Trophoblast cell (in vitro differentiated cells and primary cell): ENCODE data around the gene STRIP1.
"Not testable (repeated sequence)": the region's sequence is repeated elsewhere in the genome, so short reads cannot be mapped to it uniquely, and the experiment has no call there.

ENCODE experiments used
- DNase-seq, 2 donors: peaks; one replicate each; pipeline ENCODE4 v3.0.0-alpha.2; 2016
- H2AFZ ChIP-seq: 2 replicates; pipeline ENCODE4 v1.6.1; 2013; ENCODE audit warnings: low read length, moderate library complexity, mild to moderate bottlenecking; ENCODE audit not compliant: insufficient read depth, poor library complexity
- H2AK5ac ChIP-seq: 2 replicates; pipeline ENCODE4 v1.6.1; 2013; ENCODE audit warnings: mild to moderate bottlenecking, low read length
- H2BK120ac ChIP-seq: 2 replicates; pipeline ENCODE4 v1.6.1; 2013; ENCODE audit warnings: low read length, mild to moderate bottlenecking, moderate library complexity; ENCODE audit not compliant: insufficient read depth, poor library complexity
- H2BK12ac ChIP-seq: 2 replicates; pipeline ENCODE4 v1.6.1; 2013; ENCODE audit warnings: mild to moderate bottlenecking, low read length, moderate library complexity
- H2BK5ac ChIP-seq: 2 replicates; pipeline ENCODE4 v1.6.1; 2013; ENCODE audit warnings: low read length, low read depth, moderate library complexity, mild to moderate bottlenecking; ENCODE audit not compliant: poor library complexity
- H3K14ac ChIP-seq: 2 replicates; pipeline ENCODE4 v1.6.1; 2013; ENCODE audit warnings: mild to moderate bottlenecking, low read length
- H3K18ac ChIP-seq: 2 replicates; pipeline ENCODE4 v1.6.1; 2013; ENCODE audit warnings: mild to moderate bottlenecking, low read length
- H3K23ac ChIP-seq: 2 replicates; pipeline ENCODE4 v1.6.1; 2013; ENCODE audit warnings: low read length
- H3K27ac ChIP-seq: 2 replicates; pipeline ENCODE4 v1.5.1; 2013; ENCODE audit warnings: low read depth, mild to moderate bottlenecking, inconsistent platforms, low read length, moderate library complexity
- H3K27me3 ChIP-seq: 2 replicates; pipeline ENCODE4 v1.6.1; 2013; ENCODE audit warnings: inconsistent platforms, mild to moderate bottlenecking, low read length, moderate library complexity; ENCODE audit not compliant: insufficient read depth
- H3K36me3 ChIP-seq, 2 experiments: 1 replicate in 1 of 2; 2 replicates in 1 of 2; pipeline ENCODE4 v1.6.1; 2013; ENCODE audit warnings: low read length in 2 of 2, mild to moderate bottlenecking in 2 of 2, moderate library complexity in 1 of 2; ENCODE audit not compliant: insufficient read depth in 2 of 2, control insufficient read depth in 1 of 2
- H3K4ac ChIP-seq: 2 replicates; pipeline ENCODE4 v1.6.1; 2013; ENCODE audit warnings: low read depth, mild to moderate bottlenecking, low read length, moderate library complexity
- H3K4me1 ChIP-seq, 2 experiments: 1 replicate in 1 of 2; 2 replicates in 1 of 2; pipeline ENCODE4 v1.6.1; 2013; ENCODE audit warnings: low read length in 2 of 2, mild to moderate bottlenecking in 2 of 2, moderate library complexity in 1 of 2; ENCODE audit not compliant: insufficient read depth in 2 of 2, control insufficient read depth in 1 of 2
- H3K4me2 ChIP-seq: 2 replicates; pipeline ENCODE4 v1.6.1; 2013; ENCODE audit warnings: inconsistent platforms, mild to moderate bottlenecking, low read length, moderate library complexity
- H3K4me3 ChIP-seq: 2 replicates; pipeline ENCODE4 v1.5.1; 2013; ENCODE audit warnings: mild to moderate bottlenecking, low read depth, low read length, inconsistent platforms
- H3K79me1 ChIP-seq: one replicate; pipeline ENCODE4 v1.6.1; 2013; ENCODE audit warnings: low read length
- H3K79me2 ChIP-seq: 2 replicates; pipeline ENCODE4 v1.6.1; 2013; ENCODE audit warnings: low read length, mild to moderate bottlenecking; ENCODE audit not compliant: control insufficient read depth, insufficient read depth, poor library complexity
- H3K9ac ChIP-seq: 2 replicates; pipeline ENCODE4 v1.6.1; 2013; ENCODE audit warnings: mild to moderate bottlenecking, low read length
- H3K9me3 ChIP-seq: 2 replicates; pipeline ENCODE4 v1.6.1; 2013; ENCODE audit warnings: low read depth, mild to moderate bottlenecking, control low read depth, inconsistent platforms, low read length; ENCODE audit not compliant: insufficient read depth
- H4K12ac ChIP-seq: 2 replicates; pipeline ENCODE4 v1.6.1; 2013; ENCODE audit warnings: low read depth, mild to moderate bottlenecking, low read length, moderate library complexity
- H4K8ac ChIP-seq: 2 replicates; pipeline ENCODE4 v1.6.1; 2013; ENCODE audit warnings: low read depth, mild to moderate bottlenecking, low read length, moderate library complexity
- H4K91ac ChIP-seq: one replicate; pipeline ENCODE4 v1.6.1; 2013; ENCODE audit warnings: low read depth, mild to moderate bottlenecking, low read length, moderate library complexity
- WGBS: extraction: QIAGEN DNeasy Blood & Tissue Kit; methylation state at CpG from one replicate; pipeline ENCODE4 v1.1.7; 2013; ENCODE audit warnings: missing lambda C conversion rate; ENCODE audit not compliant: insufficient read length, insufficient coverage; ENCODE audit errors: extremely low coverage; 5-methylcytosine and 5-hydroxymethylcytosine counted together

Gene STRIP1

DNA sequence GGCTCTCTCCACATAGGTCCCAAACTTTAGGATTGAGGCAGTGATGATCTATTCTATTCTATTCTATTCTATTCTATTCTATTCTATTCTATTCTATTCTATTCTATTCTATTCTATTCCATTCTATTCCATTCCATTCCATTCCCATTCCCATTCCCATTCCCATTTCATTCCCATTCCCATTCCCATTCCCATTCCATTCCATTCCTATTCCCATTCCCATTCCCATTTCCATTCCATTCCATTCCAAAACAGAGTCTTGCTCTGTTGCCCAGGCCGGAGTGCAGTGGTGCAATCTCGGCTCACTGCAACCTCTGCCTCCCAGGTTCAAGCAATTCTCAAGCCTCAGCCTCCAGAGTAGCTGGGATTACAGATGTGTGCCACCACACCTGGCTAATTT lies 45.6 kb downstream of the STRIP1 start:
- not testable (repeated sequence) for H2AK5ac ChIP-seq, H3K4me2 ChIP-seq, H3K36me3 ChIP-seq, H3K23ac ChIP-seq, H3K4ac ChIP-seq, H4K91ac ChIP-seq, H3K27ac ChIP-seq, H3K4me1 ChIP-seq, H2BK120ac ChIP-seq, H3K9ac ChIP-seq, H3K4me3 ChIP-seq, H2AFZ ChIP-seq, H2BK5ac ChIP-seq, H4K8ac ChIP-seq, H3K18ac ChIP-seq, H4K12ac ChIP-seq, H3K79me2 ChIP-seq, H3K9me3 ChIP-seq, H3K14ac ChIP-seq, H3K79me1 ChIP-seq, DNase-seq, H2BK12ac ChIP-seq
- peaks cover 35% of the 10 kb centered on the region for H3K27me3 ChIP-seq
- WGBS = no CpG with 5 or more reads among the region's 2 CpGs

GRCh38 chr1:110081061-110081460 lies 46.6 kb downstream of the STRIP1 start:
- Histone ChIP-seq H3K14ac (no peak overlapping the region), H3K9ac (no peak overlapping the region), H3K23ac (no peak overlapping the region), H2BK5ac (no peak overlapping the region), H4K12ac (no peak overlapping the region), H3K79me2 (no peaks in the 10 kb centered on the region), H3K36me3 (no peaks in the 10 kb centered on the region), H2AFZ (no peak overlapping the region), H3K18ac (no peak overlapping the region), H3K4me1 (peaks cover 0 to 7% of the 10 kb centered on the region in 2 experiments), H4K91ac (no peak overlapping the region), H2BK12ac (no peak overlapping the region), H2BK120ac (no peak overlapping the region), H3K27ac (no peak overlapping the region), H3K79me1 (no peaks in the 10 kb centered on the region), H3K4ac (no peak overlapping the region), H3K4me2 (no peak overlapping the region), H3K27me3 (peaks cover 40% of the 10 kb centered on the region), H4K8ac (no peak overlapping the region), H3K4me3 (no peak overlapping the region), H2AK5ac (no peak overlapping the region), H3K9me3 (peaks cover 5% of the 10 kb centered on the region)
- no CpG with 5 or more reads among the region's 5 CpGs for WGBS
- no peak for DNase-seq

- Histone ChIP-seq H3K9ac (no peak overlapping the region), H3K36me3 (no peaks in the 10 kb centered on the region), H3K4ac (no peak overlapping the region), H3K18ac (no peak overlapping the region), H3K79me1 (no peaks in the 10 kb centered on the region), H2BK12ac (no peak overlapping the region), H2AFZ (no peak overlapping the region), H4K12ac (no peak overlapping the region), H4K8ac (no peak overlapping the region), H2BK120ac (no peak overlapping the region), H3K9me3 (peaks cover 5% of the 10 kb centered on the region), H3K4me3 (no peak overlapping the region), H3K27me3 (peaks cover 51% of the 10 kb centered on the region), H3K4me2 (no peak overlapping the region), H3K79me2 (no peaks in the 10 kb centered on the region), H3K14ac (no peak overlapping the region), H2BK5ac (no peak overlapping the region), H2AK5ac (no peak overlapping the region), H3K27ac (no peak overlapping the region), H4K91ac (no peak overlapping the region), H3K23ac (no peak overlapping the region), H3K4me1 (peaks cover 0 to 7% of the 10 kb centered on the region in 2 experiments)
- DNase-seq = no peak
- no CpG with 5 or more reads among the region's 5 CpGs for WGBS
These were observed 48.1 kb downstream of the STRIP1 start for GRCh38 chr1:110082477-110082876.

DNA sequence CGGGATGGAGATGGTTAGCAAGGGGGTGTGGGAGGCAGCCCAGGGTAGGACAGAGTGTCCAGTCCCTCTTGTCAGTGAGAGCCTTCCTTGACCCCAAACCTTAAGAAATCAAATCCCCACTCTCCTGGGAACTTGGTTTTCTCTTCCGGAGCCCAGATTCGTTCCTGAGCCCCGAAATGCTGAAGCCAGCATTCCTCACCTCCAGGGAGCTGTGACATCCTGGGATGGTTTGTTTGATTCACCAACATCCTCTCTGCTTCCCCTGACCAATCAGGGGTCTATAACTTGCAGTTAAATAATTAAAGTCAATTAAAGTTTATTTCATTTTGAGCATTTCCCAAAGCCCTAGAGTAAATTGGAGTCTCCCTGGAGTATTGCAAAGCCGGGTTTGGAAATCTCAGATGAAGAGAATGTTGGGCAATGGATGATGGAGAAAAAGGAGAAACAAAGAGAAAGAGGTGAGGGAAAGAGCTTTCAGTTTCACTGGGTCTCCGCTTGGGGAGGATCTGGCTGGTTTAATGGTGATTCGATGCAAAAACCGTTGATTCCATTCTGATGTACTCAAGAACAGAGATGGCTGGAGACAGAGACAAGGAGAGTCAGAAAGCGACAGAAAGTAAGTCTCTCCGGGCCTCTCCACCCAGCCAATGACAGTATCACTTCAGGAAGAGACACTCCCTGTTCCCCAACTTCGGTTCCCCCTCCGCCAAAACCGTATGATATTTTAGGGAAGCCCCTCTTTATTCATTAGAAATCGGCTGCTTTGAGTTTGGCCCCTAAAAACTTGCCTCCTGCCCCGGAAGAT lies 48.8 kb downstream of the STRIP1 start:
- no peak overlapping the region for H4K8ac ChIP-seq
- H3K14ac ChIP-seq = no peak overlapping the region
- no peak overlapping the region for H2AK5ac ChIP-seq
- H3K4me2 ChIP-seq = no peak overlapping the region
- no peak overlapping the region for H3K4me3 ChIP-seq
- no peak overlapping the region for H3K18ac ChIP-seq
- H3K23ac ChIP-seq = no peak overlapping the region
- no peak overlapping the region for H4K91ac ChIP-seq
- no peak overlapping the region for H2AFZ ChIP-seq
- WGBS = no CpG with 5 or more reads among the region's 15 CpGs
- peaks cover under 1 to 7% of the 10 kb centered on the region in 2 experiments for H3K4me1 ChIP-seq
- no peak overlapping the region for H2BK12ac ChIP-seq
- no peak overlapping the region for H3K4ac ChIP-seq
- H3K79me2 ChIP-seq = no peaks in the 10 kb centered on the region
- H4K12ac ChIP-seq = no peak overlapping the region
- H3K9ac ChIP-seq = no peak overlapping the region
- no peak overlapping the region for H2BK120ac ChIP-seq
- H3K79me1 ChIP-seq = no peaks in the 10 kb centered on the region
- H3K27me3 ChIP-seq = peaks cover 48% of the 10 kb centered on the region
- DNase-seq = no peak
- H3K27ac ChIP-seq = no peak overlapping the region
- H3K9me3 ChIP-seq = peaks cover 5% of the 10 kb centered on the region
- no peak overlapping the region for H2BK5ac ChIP-seq
- no peaks in the 10 kb centered on the region for H3K36me3 ChIP-seq
